ENCODE data around the gene GPR37.

- TF ChIP-seq CTCF (IDR thresholded peaks at IDR 0.05) (no peak), POLR2A (IDR thresholded peaks at IDR 0.05) (no peak)
These were observed 668 bp downstream of the GPR37 start for GRCh38 chr7:124764847-124765400.
